Retinal pigment epithelial cell (primary cell): ENCODE data around the gene TCF20.

Experiments used
- DNase-seq: peaks from one replicate; pipeline ENCODE4 v3.0.0-alpha.2; 2010; ENCODE audit warnings: low read depth
- H3K4me3 ChIP-seq: 2 replicates; pipeline ENCODE4 v1.5.1; 2011; ENCODE audit warnings: mild to moderate bottlenecking, low read length, control low read depth, moderate library complexity
- TF ChIP-seq, protein P1 (sequence below): conservative IDR thresholded peaks from 2 replicates; pipeline ENCODE4 v1.5.1; 2011; ENCODE audit warnings: low read depth, low read length, control low read depth, inconsistent platforms

Gene TCF20

DNA sequence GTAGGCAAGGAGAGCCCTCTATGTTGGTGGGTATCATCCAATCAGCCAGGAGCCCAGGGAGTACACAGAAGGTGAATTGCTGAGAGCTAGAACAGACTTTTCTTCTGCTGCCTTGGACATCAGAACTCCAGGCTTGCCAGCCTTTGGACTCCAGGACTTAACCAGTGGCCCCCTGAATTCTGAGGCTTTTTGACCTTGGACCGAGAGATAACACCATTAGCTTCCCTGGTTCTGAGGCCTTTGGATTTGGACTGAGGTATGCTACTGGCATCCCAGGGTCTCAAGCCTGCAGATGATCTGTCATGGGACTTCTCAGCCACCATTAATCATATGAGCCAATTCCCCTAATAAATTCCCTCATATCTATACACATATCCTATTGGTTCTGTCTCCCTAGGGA lies 21.5 kb downstream of the TCF20 start:
- H3K4me3 ChIP-seq = no peak overlapping the region
- DNase-seq = no peak
- TF ChIP-seq, protein P1, sequence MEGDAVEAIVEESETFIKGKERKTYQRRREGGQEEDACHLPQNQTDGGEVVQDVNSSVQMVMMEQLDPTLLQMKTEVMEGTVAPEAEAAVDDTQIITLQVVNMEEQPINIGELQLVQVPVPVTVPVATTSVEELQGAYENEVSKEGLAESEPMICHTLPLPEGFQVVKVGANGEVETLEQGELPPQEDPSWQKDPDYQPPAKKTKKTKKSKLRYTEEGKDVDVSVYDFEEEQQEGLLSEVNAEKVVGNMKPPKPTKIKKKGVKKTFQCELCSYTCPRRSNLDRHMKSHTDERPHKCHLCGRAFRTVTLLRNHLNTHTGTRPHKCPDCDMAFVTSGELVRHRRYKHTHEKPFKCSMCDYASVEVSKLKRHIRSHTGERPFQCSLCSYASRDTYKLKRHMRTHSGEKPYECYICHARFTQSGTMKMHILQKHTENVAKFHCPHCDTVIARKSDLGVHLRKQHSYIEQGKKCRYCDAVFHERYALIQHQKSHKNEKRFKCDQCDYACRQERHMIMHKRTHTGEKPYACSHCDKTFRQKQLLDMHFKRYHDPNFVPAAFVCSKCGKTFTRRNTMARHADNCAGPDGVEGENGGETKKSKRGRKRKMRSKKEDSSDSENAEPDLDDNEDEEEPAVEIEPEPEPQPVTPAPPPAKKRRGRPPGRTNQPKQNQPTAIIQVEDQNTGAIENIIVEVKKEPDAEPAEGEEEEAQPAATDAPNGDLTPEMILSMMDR = no peak

DNA sequence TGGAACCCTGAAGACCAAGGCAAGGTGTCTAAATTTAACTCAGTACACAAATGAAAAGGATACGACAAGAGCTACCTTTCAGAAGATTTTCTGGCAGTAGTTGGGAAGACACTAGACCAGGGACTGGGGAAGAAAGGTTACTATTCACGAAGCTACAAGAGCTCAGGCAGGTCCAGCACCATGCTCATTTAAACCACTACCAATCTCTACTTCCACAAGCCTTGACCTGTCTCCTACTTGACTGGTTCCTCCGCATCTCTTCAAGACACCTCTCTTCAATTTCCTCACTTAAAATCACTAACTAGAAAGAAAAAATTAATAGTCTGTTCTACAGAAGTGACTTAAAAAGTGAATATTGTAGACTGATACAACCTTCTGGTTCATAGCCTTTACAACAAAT lies 22.9 kb downstream of the TCF20 start:
- TF ChIP-seq, protein P1 = no peak
- DNase-seq = no peak
- no peak overlapping the region for H3K4me3 ChIP-seq

DNA sequence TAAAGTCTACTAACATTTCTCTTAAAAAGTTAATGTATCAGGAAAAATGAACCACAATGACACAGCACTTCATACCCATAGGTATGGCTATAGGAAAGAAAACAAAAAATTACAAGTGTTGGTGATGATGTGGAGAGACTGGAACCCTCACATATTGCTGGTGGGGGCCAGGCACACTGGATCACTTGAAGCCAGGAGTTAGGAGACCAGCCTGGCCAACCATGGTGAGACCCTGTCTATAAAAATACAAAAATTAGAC lies 26.7 kb downstream of the TCF20 start:
- DNase-seq = no peak
- TF ChIP-seq, protein P1 = no peak
- H3K4me3 ChIP-seq = no peak overlapping the region

DNA sequence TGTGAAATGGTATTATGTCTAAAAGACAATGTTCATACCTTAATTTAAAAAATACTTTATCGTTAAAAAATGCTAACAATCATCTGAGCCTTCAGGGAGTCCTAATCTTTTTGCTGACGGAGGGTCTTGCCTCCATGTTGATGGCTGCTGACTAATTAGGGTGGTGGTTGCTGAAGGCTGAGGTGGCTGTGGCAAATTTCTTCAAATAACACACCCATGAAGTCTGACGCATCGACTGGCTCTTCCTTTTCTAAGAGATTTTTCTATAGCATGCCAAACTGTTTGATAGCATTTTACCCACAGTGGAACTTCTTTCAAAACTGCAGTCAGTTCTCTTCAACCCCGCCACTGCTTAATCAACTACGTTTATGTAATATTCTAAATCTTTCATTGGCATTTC lies 33.6 kb downstream of the TCF20 start:
- H3K4me3 ChIP-seq = no peak overlapping the region
- DNase-seq = no peak
- TF ChIP-seq, protein P1 = no peak

DNA sequence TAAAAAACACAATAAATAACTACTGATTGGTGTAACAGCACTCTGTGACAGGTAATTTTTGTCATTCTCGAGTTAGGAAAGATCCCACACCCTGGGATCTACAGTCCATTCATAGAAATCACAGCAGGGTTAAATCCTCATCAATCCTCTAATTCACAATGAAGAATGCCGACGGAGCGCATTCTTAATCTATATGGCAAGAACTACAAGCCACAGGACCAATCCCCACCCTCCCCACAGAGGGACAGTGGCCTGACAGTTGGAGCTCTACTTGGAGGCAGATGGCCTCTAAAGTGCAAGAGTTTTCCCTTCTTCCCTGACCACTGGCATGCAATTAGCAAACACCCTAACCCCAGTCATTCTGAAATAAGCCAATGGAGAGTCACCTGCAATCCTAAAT lies 34.2 kb downstream of the TCF20 start:
- TF ChIP-seq, protein P1 = no peak
- no peak overlapping the region for H3K4me3 ChIP-seq
- no peak for DNase-seq

DNA sequence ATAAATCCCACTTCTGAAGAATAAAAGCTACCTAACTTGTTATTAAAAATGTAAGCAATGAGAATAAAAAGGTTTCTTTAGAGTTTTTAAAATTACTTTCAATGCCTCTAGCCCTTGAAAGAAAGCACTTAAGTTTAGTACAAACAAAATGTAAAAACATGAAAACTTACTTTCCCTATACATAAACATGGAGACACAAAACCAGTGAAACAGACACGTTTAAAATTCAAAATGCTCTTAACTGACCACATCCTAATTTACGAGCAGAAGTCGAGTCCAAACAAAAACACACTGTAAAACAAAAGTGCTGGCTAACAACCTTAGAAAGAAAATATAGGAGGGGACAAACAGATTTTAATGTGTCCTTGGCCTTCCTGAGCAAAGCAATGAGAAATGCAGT lies 36.6 kb downstream of the TCF20 start:
- H3K4me3 ChIP-seq = no peak overlapping the region
- no peak for DNase-seq
- TF ChIP-seq, protein P1 = no peak

DNA sequence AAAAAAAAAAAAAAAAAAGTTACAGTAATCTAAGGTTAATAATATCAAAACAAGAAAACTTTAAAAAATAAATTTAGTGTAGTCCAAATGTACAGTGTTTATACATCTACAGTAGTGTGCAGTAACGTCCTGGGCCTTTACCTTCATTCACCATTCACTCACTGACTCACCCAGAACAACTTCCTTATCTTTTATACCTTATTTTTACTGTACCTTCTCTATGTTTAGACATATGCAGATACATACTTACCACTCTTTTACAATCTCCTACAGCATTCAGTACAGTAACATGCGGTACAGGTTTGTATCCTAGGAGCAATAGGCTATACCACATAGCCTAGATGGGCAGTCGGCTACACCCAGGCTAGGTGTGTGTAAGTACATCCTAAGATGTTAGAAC lies 38.5 kb downstream of the TCF20 start:
- no peak for DNase-seq
- no peak overlapping the region for H3K4me3 ChIP-seq
- TF ChIP-seq, protein P1 = no peak
